Activated CD4-positive, alpha-beta memory T cell treated with anti-CD3 and anti-CD28 coated beads for 36 hours (primary cell): ENCODE measurements around the gene TMEM116. TPM values are rescaled to one million over a fixed set of nuclear protein-coding genes. Genes with fewer than 3 reads are reported as not detected.
A peak's percentile ranks its signal among the peaks of the same experiment; 100 is the strongest.
"Not testable (repeated sequence)": the region's sequence is repeated elsewhere in the genome, so short reads cannot be mapped to it uniquely, and the experiment has no call there.

Experiments
- CTCF ChIA-PET: fragments of 350-600 bp; sonication (Branson Sonifier 250); formaldehyde crosslinking; loops from one replicate; lab custom pipeline; 2021; ENCODE audit warnings: antibody characterized with exemption, inconsistent platforms; lab: Charles Lee
- POLR2A ChIA-PET: fragments of 350-600 bp; sonication (Branson Sonifier 250); formaldehyde crosslinking; loops from one replicate; lab custom pipeline; 2021; ENCODE audit warnings: antibody characterized with exemption; lab: Charles Lee
- DNase-seq: peaks from one replicate; pipeline ENCODE4 v3.0.0-alpha.2; 2020
- H3K27ac Mint-ChIP-seq: one replicate; pipeline ENCODE4 v1.8.0; 2021; ENCODE audit warnings: mixed read lengths
- H3K27me3 Mint-ChIP-seq: one replicate; pipeline ENCODE4 v1.8.0; 2021; ENCODE audit warnings: mixed read lengths
- H3K36me3 Mint-ChIP-seq: one replicate; pipeline ENCODE4 v1.8.0; 2021; ENCODE audit warnings: mixed read lengths
- H3K4me1 Mint-ChIP-seq: one replicate; pipeline ENCODE4 v1.8.0; 2021; ENCODE audit warnings: low read depth, mixed read lengths
- H3K4me3 Mint-ChIP-seq: one replicate; pipeline ENCODE4 v1.8.0; 2021; ENCODE audit warnings: mild to moderate bottlenecking, mixed read lengths
- H3K9me3 Mint-ChIP-seq: one replicate; pipeline ENCODE4 v1.8.0; 2021; ENCODE audit warnings: mixed read lengths
- intact Hi-C: fragments of 100-400 bp; cut with micrococcal nuclease; formaldehyde crosslinking; loops from one replicate; pipeline ENCODE4 v1.15.1; 2023
- total RNA-seq, 2 experiments: library from RNA; stranded (reverse); gene quantifications; one replicate each; pipeline ENCODE4 v1.2.3, GENCODE V29; 2021

Gene TMEM116
- total RNA-seq, 2 experiments from 2014 or later: 14.0 to 17.1 TPM

- H3K9me3 Mint-ChIP-seq: peaks cover 4% of the 10 kb centered on the region
- no peak overlapping the region for H3K4me3 Mint-ChIP-seq
- intact Hi-C loops: no loop called here
- no peak overlapping the region for H3K27ac Mint-ChIP-seq
- ChIA-PET CTCF (interaction anchor here (1.1 kb wide), 1 partner anchor 38 kb away, joined by 4 read pairs; the partner anchor contains the start of genes ERP29 and TMEM116), POLR2A (no interaction called here)
- H3K4me1 Mint-ChIP-seq: peaks cover 26% of the 10 kb centered on the region
- DNase-seq: no peak
- H3K36me3 Mint-ChIP-seq: peaks cover 6% of the 10 kb centered on the region
- H3K27me3 Mint-ChIP-seq: no peaks in the 10 kb centered on the region
These were observed 37.6 kb downstream of the TMEM116 start for GRCh38 chr12:111975161-111975931.

GRCh38 chr12:111971800-111972199 lies 41.2 kb downstream of the TMEM116 start:
- no peak for DNase-seq
- POLR2A ChIA-PET: no interaction called here

GRCh38 chr12:111964935-111965334 lies 48.0 kb downstream of the TMEM116 start:
- intact Hi-C loops: no loop called here
- Mint-ChIP-seq H3K27ac (no peak overlapping the region), H3K9me3 (peaks cover 25% of the 10 kb centered on the region), H3K4me1 (peaks cover 19% of the 10 kb centered on the region), H3K4me3 (no peak overlapping the region), H3K36me3 (peaks cover 35% of the 10 kb centered on the region), H3K27me3 (no peaks in the 10 kb centered on the region)
- POLR2A ChIA-PET: no interaction called here
- DNase-seq: no peak
- CTCF ChIA-PET: no interaction called here

More at GRCh38 chr12:111971800-111972199, 41.2 kb downstream of the TMEM116 start:
- intact Hi-C loops: no loop called here
- peaks cover 4% of the 10 kb centered on the region for H3K9me3 Mint-ChIP-seq
- H3K27ac Mint-ChIP-seq: no peak overlapping the region
- CTCF ChIA-PET: no interaction called here
- H3K36me3 Mint-ChIP-seq: peaks cover 12% of the 10 kb centered on the region
- peaks cover 22% of the 10 kb centered on the region for H3K4me1 Mint-ChIP-seq
- no peaks in the 10 kb centered on the region for H3K27me3 Mint-ChIP-seq
- no peak overlapping the region for H3K4me3 Mint-ChIP-seq

GRCh38 chr12:111959518-111959917 lies 53.4 kb downstream of the TMEM116 start:
- DNase-seq, H3K27me3 Mint-ChIP-seq, CTCF ChIA-PET, intact Hi-C loops, POLR2A ChIA-PET, H3K27ac Mint-ChIP-seq, H3K4me3 Mint-ChIP-seq: not testable (repeated sequence)
- Mint-ChIP-seq H3K9me3 (peaks cover 45% of the 10 kb centered on the region), H3K36me3 (peaks cover 63% of the 10 kb centered on the region), H3K4me1 (peaks cover 11% of the 10 kb centered on the region)

- Mint-ChIP-seq H3K36me3 (peaks cover 50% of the 10 kb centered on the region), H3K4me1 (peaks cover 18% of the 10 kb centered on the region), H3K9me3 (peaks cover 38% of the 10 kb centered on the region)
- H3K27me3 Mint-ChIP-seq, POLR2A ChIA-PET, CTCF ChIA-PET, H3K27ac Mint-ChIP-seq, DNase-seq, H3K4me3 Mint-ChIP-seq, intact Hi-C loops: not testable (repeated sequence)
These were observed 55.7 kb downstream of the TMEM116 start for GRCh38 chr12:111957224-111957623.

GRCh38 chr12:111954969-111955368 lies 58.0 kb downstream of the TMEM116 start:
- Mint-ChIP-seq H3K27ac (no peak overlapping the region), H3K4me1 (peaks cover 36% of the 10 kb centered on the region), H3K36me3 (peaks cover 35% of the 10 kb centered on the region), H3K27me3 (no peaks in the 10 kb centered on the region), H3K4me3 (no peak overlapping the region), H3K9me3 (peaks cover 21% of the 10 kb centered on the region)
- ChIA-PET POLR2A (no interaction called here), CTCF (interaction anchor here (1.3 kb wide), 1 partner anchor 58 kb away, joined by 4 read pairs; the partner anchor contains the start of genes ERP29 and TMEM116)
- intact Hi-C loops: no loop called here
- no peak for DNase-seq

- ChIA-PET POLR2A (no interaction called here), CTCF (no interaction called here)
- peaks cover 21% of the 10 kb centered on the region for H3K36me3 Mint-ChIP-seq
- peaks cover 13% of the 10 kb centered on the region for H3K9me3 Mint-ChIP-seq
- H3K27me3 Mint-ChIP-seq: no peaks in the 10 kb centered on the region
- intact Hi-C loops: no loop called here
- no peak for DNase-seq
- H3K4me3 Mint-ChIP-seq: no peak overlapping the region
- no peak overlapping the region for H3K27ac Mint-ChIP-seq
- H3K4me1 Mint-ChIP-seq: peaks cover 31% of the 10 kb centered on the region
These were observed 59.5 kb downstream of the TMEM116 start for GRCh38 chr12:111953455-111953854.

GRCh38 chr12:111952084-111952787 lies 60.7 kb downstream of the TMEM116 start:
- H3K9me3 Mint-ChIP-seq: peaks cover 13% of the 10 kb centered on the region
- POLR2A ChIA-PET, DNase-seq, intact Hi-C loops, H3K27ac Mint-ChIP-seq, H3K4me3 Mint-ChIP-seq, H3K27me3 Mint-ChIP-seq: not testable (repeated sequence)
- H3K36me3 Mint-ChIP-seq: peaks cover 21% of the 10 kb centered on the region
- CTCF ChIA-PET: interaction anchor here (1.1 kb wide), 1 partner anchor 62 kb away, joined by 3 read pairs; no protein-coding TSS in a partner anchor
- H3K4me1 Mint-ChIP-seq: peaks cover 34% of the 10 kb centered on the region

GRCh38 chr12:111950961-111951676 lies 61.8 kb downstream of the TMEM116 start:
- POLR2A ChIA-PET: interaction anchor here (1.0 to 1.5 kb wide), 2 partner anchors 63 to 69 kb away, joined by 3 read pairs; no protein-coding TSS in a partner anchor
- DNase-seq, H3K27me3 Mint-ChIP-seq, H3K27ac Mint-ChIP-seq, intact Hi-C loops, H3K4me3 Mint-ChIP-seq: not testable (repeated sequence)
- Mint-ChIP-seq H3K4me1 (peaks cover 41% of the 10 kb centered on the region), H3K9me3 (peaks cover 13% of the 10 kb centered on the region), H3K36me3 (peaks cover 19% of the 10 kb centered on the region)
- CTCF ChIA-PET: interaction anchor here (0.8 kb wide), 1 partner anchor 63 kb away, joined by 3 read pairs; no protein-coding TSS in a partner anchor

GRCh38 chr12:111943929-111944328 lies 69.0 kb downstream of the TMEM116 start:
- no peak for DNase-seq
- Mint-ChIP-seq H3K4me1 (peaks cover 25% of the 10 kb centered on the region), H3K9me3 (no peaks in the 10 kb centered on the region), H3K27ac (no peak overlapping the region), H3K27me3 (no peaks in the 10 kb centered on the region), H3K36me3 (no peaks in the 10 kb centered on the region), H3K4me3 (no peak overlapping the region)
- intact Hi-C loops: loop anchor here (10.0 kb wide), 1 partner anchor 241 kb away; no protein-coding TSS in a partner anchor
- ChIA-PET CTCF (interaction anchor here (0.9 to 4.6 kb wide), 9 partner anchors 9 to 443 kb away, joined by 3 to 35 read pairs (median 4); partner anchors contain the start of genes ERP29 and TMEM116), POLR2A (interaction anchor here (0.9 kb wide), 1 partner anchor 66 kb away, joined by 3 read pairs; no protein-coding TSS in a partner anchor)

GRCh38 chr12:111942557-111942956 lies 70.4 kb downstream of the TMEM116 start:
- H3K27me3 Mint-ChIP-seq: no peaks in the 10 kb centered on the region
- intact Hi-C loops: loop anchor here (10.0 kb wide), 1 partner anchor 242 kb away; no protein-coding TSS in a partner anchor
- ChIA-PET POLR2A (no interaction called here), CTCF (interaction anchor here (2.6 to 4.6 kb wide), 2 partner anchors 71 kb away, joined by 13 to 35 read pairs; partner anchors contain the start of genes ERP29 and TMEM116)
- H3K9me3 Mint-ChIP-seq: no peaks in the 10 kb centered on the region
- peaks cover 22% of the 10 kb centered on the region for H3K4me1 Mint-ChIP-seq
- no peak overlapping the region for H3K4me3 Mint-ChIP-seq
- DNase-seq: no peak
- peak overlapping the region; percentile 64 for H3K27ac Mint-ChIP-seq
- no peaks in the 10 kb centered on the region for H3K36me3 Mint-ChIP-seq
